Activated CD4-positive, alpha-beta T cell treated with anti-CD3 and anti-CD28 coated beads, Interleukin-2, amount 10 ng/mL, durations not matched to agents 24 days and 14 days (primary cell): ENCODE data around the gene TAF8. TPM values are rescaled to one million over a fixed set of nuclear protein-coding genes. Genes with fewer than 3 reads are reported as not detected.
"Not testable (repeated sequence)": the region's sequence is repeated elsewhere in the genome, so short reads cannot be mapped to it uniquely, and the experiment has no call there.

ENCODE experiments used
- DNase-seq: peaks from one replicate; pipeline ENCODE4 v3.0.0; 2022
- H3K27ac Mint-ChIP-seq: one replicate; pipeline ENCODE4 v1.8.0; 2022; ENCODE audit warnings: mild to moderate bottlenecking, mixed read lengths
- H3K27me3 Mint-ChIP-seq: one replicate; pipeline ENCODE4 v1.8.0; 2022; ENCODE audit warnings: mixed read lengths
- H3K36me3 Mint-ChIP-seq: one replicate; pipeline ENCODE4 v1.8.0; 2022; ENCODE audit warnings: low read depth, mild to moderate bottlenecking, mixed read lengths
- H3K4me1 Mint-ChIP-seq: one replicate; pipeline ENCODE4 v1.8.0; 2021; ENCODE audit warnings: mixed read lengths
- H3K4me3 Mint-ChIP-seq: one replicate; pipeline ENCODE4 v1.8.0; 2022; ENCODE audit warnings: mild to moderate bottlenecking, moderate library complexity, mixed read lengths
- H3K9me3 Mint-ChIP-seq: one replicate; pipeline ENCODE4 v1.8.0; 2021; ENCODE audit warnings: mixed read lengths
- intact Hi-C: fragments of 100-400 bp; cut with micrococcal nuclease; formaldehyde crosslinking; loops from one replicate; pipeline ENCODE4 v1.15.1; 2023
- total RNA-seq: library from RNA; stranded (reverse); gene quantifications from 2 replicates; pipeline ENCODE4 v1.2.3, GENCODE V29; 2022

TAF8 gene
- total RNA-seq, 1 donor from 2014 or later: 38.7 TPM

GRCh38 chr6:42021847-42022754 is 28.2 kb upstream of the TAF8 start:
- intact Hi-C loops: loop anchor here (1.0 to 2.0 kb wide), 3 partner anchors 9 to 63 kb away; no protein-coding TSS in a partner anchor
- Mint-ChIP-seq H3K27ac (peak overlapping the region; percentile 99), H3K27me3 (no peaks in the 10 kb centered on the region), H3K4me3 (peak overlapping the region; percentile 75), H3K9me3 (no peaks in the 10 kb centered on the region), H3K36me3 (peaks cover 38% of the 10 kb centered on the region), H3K4me1 (peaks cover 60% of the 10 kb centered on the region)
- DNase-seq: peak; percentile 90

DNA sequence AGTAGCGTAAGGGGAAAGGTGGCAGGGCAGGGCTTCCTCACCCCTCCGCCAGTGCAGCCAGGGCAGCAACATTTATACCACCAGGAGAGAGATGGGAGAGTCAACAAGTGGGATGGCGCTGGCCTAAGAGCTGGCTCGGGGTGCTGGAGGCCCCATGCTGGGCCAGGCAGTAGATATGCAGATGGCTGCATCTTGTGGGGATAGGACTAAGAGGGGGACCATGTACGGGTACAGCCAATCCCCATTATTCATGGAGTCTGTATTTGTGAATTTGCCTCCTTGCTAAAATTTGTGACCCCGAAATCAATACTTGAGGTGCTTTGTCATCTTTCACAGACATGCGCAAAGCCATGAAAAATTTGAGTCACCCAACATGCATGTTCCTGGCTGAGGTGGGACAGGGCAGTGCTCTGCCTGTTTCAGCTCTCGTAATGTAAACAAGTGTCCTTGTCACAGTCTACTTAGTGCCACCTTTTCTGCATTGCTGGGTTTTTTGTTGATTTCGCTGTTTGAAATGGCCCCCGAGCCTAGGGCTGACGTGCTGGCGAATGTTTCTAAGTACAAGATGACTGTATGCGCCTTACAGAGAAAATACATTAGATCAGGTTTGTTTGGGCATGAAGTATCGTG is 27.5 kb upstream of the TAF8 start:
- DNase-seq: peak; percentile 68

DNA sequence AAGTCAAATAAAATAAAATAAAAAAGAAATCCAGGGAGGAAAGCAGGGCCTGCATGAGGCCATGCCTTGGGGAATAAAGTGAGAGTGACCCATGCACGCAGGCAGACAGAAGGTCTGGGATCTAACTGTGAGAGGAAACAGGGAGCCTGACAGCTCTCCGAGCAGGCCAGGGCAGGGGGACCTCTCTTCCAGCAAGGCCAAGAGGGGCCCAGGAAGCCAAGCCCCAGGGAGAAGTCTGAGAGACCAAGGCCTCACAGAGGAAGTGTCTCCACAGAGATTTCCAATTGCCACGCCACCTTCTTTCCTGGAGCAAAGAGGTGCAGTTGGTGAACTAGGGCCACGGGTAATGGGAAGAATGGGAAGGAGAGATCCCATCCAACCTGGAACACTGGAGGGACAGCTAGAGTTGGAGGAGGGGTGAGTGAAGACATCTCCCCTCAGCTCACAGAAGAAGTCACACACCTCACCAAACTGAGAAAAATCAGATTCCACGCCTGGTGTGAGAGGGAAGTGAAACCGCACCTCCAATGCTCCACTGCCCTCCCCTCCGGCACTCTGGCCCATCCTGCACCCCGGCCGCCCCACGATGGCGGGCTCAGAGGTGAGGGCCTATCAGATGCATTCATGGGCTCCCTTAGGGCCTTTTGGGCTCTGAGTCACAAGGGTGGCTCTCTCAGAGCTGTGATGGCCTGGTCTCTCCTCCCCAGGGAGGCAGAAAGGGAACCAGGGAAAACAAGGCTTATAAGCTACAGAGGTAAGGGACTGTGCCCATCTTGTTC is 25.1 kb upstream of the TAF8 start:
- Mint-ChIP-seq H3K27me3 (no peaks in the 10 kb centered on the region), H3K36me3 (peaks cover 41% of the 10 kb centered on the region), H3K4me3 (peak overlapping the region; percentile 8)

More for the DNA sequence above, 27.5 kb upstream of the TAF8 start:
- peak overlapping the region; percentile 99 for H3K27ac Mint-ChIP-seq
- peaks cover 37% of the 10 kb centered on the region for H3K36me3 Mint-ChIP-seq
- intact Hi-C loops: loop anchor here (1.0 to 2.0 kb wide), 3 partner anchors 8 to 64 kb away; no protein-coding TSS in a partner anchor
- H3K4me3 Mint-ChIP-seq: peak overlapping the region; percentile 75
- H3K27me3 Mint-ChIP-seq: no peaks in the 10 kb centered on the region
- no peaks in the 10 kb centered on the region for H3K9me3 Mint-ChIP-seq
- H3K4me1 Mint-ChIP-seq: peaks cover 59% of the 10 kb centered on the region

GRCh38 chr6:42025845-42026243 is 24.5 kb upstream of the TAF8 start:
- no peak for DNase-seq
- Mint-ChIP-seq H3K27ac (peak overlapping the region; percentile 56), H3K4me3 (no peak overlapping the region), H3K36me3 (peaks cover 40% of the 10 kb centered on the region), H3K9me3 (no peaks in the 10 kb centered on the region), H3K4me1 (peaks cover 76% of the 10 kb centered on the region), H3K27me3 (no peaks in the 10 kb centered on the region)
- intact Hi-C loops: no loop called here

More for the DNA sequence above, 25.1 kb upstream of the TAF8 start:
- H3K27ac Mint-ChIP-seq: peak overlapping the region; percentile 56
- intact Hi-C loops: no loop called here
- peaks cover 76% of the 10 kb centered on the region for H3K4me1 Mint-ChIP-seq
- no peaks in the 10 kb centered on the region for H3K9me3 Mint-ChIP-seq
- no peak for DNase-seq

DNA sequence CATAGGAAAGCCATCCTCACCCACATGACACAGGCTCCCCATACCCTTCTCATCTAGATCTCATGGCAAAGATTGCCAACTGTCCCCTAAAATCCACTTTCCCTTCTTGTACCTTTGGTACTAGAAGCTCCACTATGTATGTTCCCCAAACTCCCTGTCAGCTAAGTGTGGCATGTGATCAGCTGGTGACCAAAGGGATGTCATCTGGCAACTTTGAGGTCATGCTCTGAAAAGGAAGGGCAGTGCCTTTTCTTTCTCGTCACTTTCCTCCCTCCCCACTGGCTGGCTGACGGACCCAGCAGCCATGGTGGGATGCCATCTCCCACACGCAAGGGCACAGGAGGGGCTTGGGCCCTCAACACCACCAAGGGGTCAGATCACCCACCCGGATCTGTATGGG is 23.8 kb upstream of the TAF8 start:
- Mint-ChIP-seq H3K36me3 (peaks cover 37% of the 10 kb centered on the region), H3K27ac (peak overlapping the region; percentile 56), H3K4me1 (peaks cover 76% of the 10 kb centered on the region), H3K9me3 (no peaks in the 10 kb centered on the region), H3K4me3 (no peak overlapping the region), H3K27me3 (no peaks in the 10 kb centered on the region)
- no peak for DNase-seq
- intact Hi-C loops: no loop called here

DNA sequence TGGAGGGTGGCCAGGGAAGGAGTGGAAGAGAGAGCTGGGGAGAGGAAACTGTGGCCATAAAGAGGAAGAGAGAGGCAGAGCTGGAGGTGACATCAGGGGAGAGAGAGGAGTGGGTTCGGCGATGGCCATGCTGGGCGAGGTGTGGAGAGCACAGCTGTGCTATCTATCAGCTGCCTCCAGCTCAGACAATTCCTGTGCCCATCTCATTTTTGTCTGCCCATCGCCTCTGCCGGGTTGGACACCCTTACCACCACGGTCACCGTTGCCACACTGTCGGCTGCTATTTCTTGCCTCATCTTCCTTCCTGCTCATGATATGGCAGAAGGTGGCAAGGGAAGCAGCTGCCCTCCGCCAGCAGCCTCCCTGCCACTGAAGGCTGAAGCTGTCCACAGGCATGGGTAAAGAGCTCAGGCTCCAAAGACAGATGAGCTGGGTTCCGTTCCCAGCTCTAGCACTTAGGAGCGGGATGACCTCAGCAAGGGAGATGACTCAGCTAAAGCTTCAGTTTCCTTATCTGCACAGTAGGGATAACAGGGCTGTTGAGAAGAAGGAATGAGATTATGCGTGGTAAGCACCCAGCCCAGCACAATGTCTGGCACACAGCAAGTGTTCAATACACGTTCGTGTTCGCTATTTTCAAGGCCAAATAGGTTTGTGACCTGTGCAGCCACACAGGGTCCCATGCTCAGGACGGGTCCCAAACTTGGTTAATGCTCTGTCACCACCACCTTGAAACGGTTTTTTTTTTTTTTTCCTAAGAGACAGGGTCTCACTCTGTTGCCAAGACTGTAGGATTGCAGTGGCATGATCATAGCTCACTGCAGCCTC is 21.9 kb upstream of the TAF8 start:
- intact Hi-C loops: no loop called here

GRCh38 chr6:42029062-42029685 is 21.1 kb upstream of the TAF8 start:
- intact Hi-C loops: no loop called here
- DNase-seq: no peak
- H3K9me3 Mint-ChIP-seq: no peaks in the 10 kb centered on the region
- no peaks in the 10 kb centered on the region for H3K27me3 Mint-ChIP-seq
- H3K27ac Mint-ChIP-seq: peak overlapping the region; percentile 92
- H3K4me3 Mint-ChIP-seq: no peak overlapping the region
- peaks cover 69% of the 10 kb centered on the region for H3K4me1 Mint-ChIP-seq
- peaks cover 37% of the 10 kb centered on the region for H3K36me3 Mint-ChIP-seq

More for the DNA sequence above, 21.9 kb upstream of the TAF8 start:
- H3K9me3 Mint-ChIP-seq: no peaks in the 10 kb centered on the region
- H3K27me3 Mint-ChIP-seq: no peaks in the 10 kb centered on the region
- peak; percentile 75 for DNase-seq
- H3K27ac Mint-ChIP-seq: peak overlapping the region; percentile 92
- H3K36me3 Mint-ChIP-seq: peaks cover 37% of the 10 kb centered on the region
- H3K4me3 Mint-ChIP-seq: peak overlapping the region; percentile 74
- peaks cover 74% of the 10 kb centered on the region for H3K4me1 Mint-ChIP-seq

DNA sequence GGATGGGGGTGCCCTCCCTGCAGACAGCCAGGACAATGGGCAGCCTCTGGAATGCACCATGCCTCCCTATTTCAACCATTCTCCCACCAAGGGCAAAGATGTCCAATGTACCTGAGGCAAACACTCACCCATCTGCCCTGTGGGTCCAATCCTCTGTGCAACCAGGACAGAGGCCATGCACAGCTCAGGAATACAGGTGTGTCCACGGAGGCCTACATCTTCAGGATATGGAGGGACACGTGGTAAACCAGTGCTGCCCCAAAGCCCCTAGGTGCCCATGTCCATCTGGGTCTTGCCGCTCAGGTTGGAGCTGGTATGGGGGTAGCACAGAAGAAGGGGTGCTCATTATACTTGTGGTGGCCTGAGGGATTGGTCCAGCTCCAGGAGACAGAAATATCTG is 20.4 kb upstream of the TAF8 start:
- Mint-ChIP-seq H3K27me3 (no peaks in the 10 kb centered on the region), H3K9me3 (no peaks in the 10 kb centered on the region), H3K27ac (peak overlapping the region; percentile 93), H3K4me3 (peak overlapping the region; percentile 65), H3K36me3 (peaks cover 41% of the 10 kb centered on the region), H3K4me1 (peaks cover 70% of the 10 kb centered on the region)
- no peak for DNase-seq
- intact Hi-C loops: loop anchor here (2.0 kb wide), 1 partner anchor 13 kb away; no protein-coding TSS in a partner anchor

GRCh38 chr6:42030585-42031506 is 19.5 kb upstream of the TAF8 start:
- intact Hi-C loops: loop anchor here (1.0 to 2.0 kb wide), 3 partner anchors 8 to 14 kb away; no protein-coding TSS in a partner anchor
- DNase-seq: peak; percentile 79
- H3K4me1 Mint-ChIP-seq: peaks cover 68% of the 10 kb centered on the region
- H3K9me3 Mint-ChIP-seq: no peaks in the 10 kb centered on the region
- H3K36me3 Mint-ChIP-seq: peaks cover 38% of the 10 kb centered on the region
- peak overlapping the region; percentile 93 for H3K27ac Mint-ChIP-seq
- no peaks in the 10 kb centered on the region for H3K27me3 Mint-ChIP-seq
- H3K4me3 Mint-ChIP-seq: peak overlapping the region; percentile 65

DNA sequence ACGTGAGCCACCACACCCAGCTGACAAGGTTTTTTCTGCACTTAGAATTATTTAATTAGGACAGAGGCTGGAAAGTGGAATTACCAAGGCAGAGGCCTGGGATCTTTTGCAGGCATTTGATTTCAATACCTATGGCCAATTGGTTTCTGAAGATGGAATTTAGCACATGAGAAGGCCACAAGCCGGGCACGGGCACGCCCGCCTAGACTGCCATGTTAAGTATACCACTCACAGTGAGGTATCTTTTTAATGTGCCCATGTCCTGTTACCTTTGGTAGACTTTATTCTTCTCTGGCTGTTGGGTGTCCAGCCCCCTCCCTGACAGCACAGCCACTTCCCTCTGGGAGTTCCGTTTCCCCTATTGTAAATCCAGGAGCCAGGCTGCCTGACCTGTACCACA is 18.0 kb upstream of the TAF8 start:
- Mint-ChIP-seq H3K27me3 (no peaks in the 10 kb centered on the region), H3K27ac (peak overlapping the region; percentile 93), H3K9me3 (no peaks in the 10 kb centered on the region), H3K4me1 (peaks cover 59% of the 10 kb centered on the region), H3K36me3 (peaks cover 28% of the 10 kb centered on the region), H3K4me3 (peak overlapping the region; percentile 56)
- intact Hi-C loops: no loop called here
- DNase-seq: no peak

DNA sequence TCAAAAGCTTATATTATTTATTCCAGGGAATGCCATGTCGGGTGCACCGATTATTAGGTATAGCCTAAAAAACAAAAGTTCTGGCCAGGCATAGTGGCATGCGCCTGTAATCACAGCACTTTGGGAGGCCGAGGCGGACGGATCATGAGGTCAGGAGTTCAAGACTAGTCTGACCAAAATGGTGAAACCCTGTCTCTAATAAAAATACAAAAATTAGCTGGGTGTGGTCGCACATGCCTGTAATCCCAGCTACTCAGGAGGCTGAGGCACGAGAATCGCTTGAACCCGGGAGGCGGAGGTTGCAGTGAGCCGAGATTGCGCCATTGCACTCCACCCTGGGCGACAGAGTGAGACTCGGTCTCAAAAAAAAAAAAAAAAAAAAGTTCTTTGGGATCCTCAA is 12.7 kb upstream of the TAF8 start:
- H3K36me3 Mint-ChIP-seq: peaks cover 17% of the 10 kb centered on the region
- H3K27me3 Mint-ChIP-seq, H3K9me3 Mint-ChIP-seq, DNase-seq: not testable (repeated sequence)
- H3K4me1 Mint-ChIP-seq: peaks cover 56% of the 10 kb centered on the region
- intact Hi-C loops: loop anchor here (2.0 kb wide), 1 partner anchor 67 kb away; no protein-coding TSS in a partner anchor
- H3K4me3 Mint-ChIP-seq: peak overlapping the region; percentile 67
- H3K27ac Mint-ChIP-seq: peak overlapping the region; percentile 80
